H9 (cell line): ENCODE results near the gene IWS1. TPM values are rescaled to one million over a fixed set of nuclear protein-coding genes. Genes with fewer than 3 reads are reported as not detected.

ENCODE experiments used
- DNase-seq: peaks from one replicate; pipeline ENCODE4 v3.0.0-alpha.2; 2017
- H2AFZ ChIP-seq: one replicate; pipeline ENCODE4 v1.6.1; 2013; ENCODE audit warnings: mild to moderate bottlenecking, low read length, control low read depth, moderate library complexity
- H2AK5ac ChIP-seq: 2 replicates; pipeline ENCODE4 v1.6.1; 2013; ENCODE audit warnings: low read length, control low read depth, mixed read lengths; ENCODE audit not compliant: insufficient read length
- H2BK120ac ChIP-seq: one replicate; pipeline ENCODE4 v1.6.1; 2013; ENCODE audit warnings: low read depth, mild to moderate bottlenecking, low read length, control low read depth, inconsistent platforms; ENCODE audit not compliant: poor library complexity, severe bottlenecking
- H2BK12ac ChIP-seq: 2 replicates; pipeline ENCODE4 v1.6.1; 2013; ENCODE audit warnings: low read length, control low read depth, mixed read lengths, low read depth; ENCODE audit not compliant: insufficient read length
- H2BK15ac ChIP-seq: 2 replicates; pipeline ENCODE4 v1.6.1; 2013; ENCODE audit warnings: low read depth, low read length, control low read depth
- H2BK20ac ChIP-seq: one replicate; pipeline ENCODE4 v1.6.1; 2013; ENCODE audit warnings: low read depth, mild to moderate bottlenecking, low read length, control low read depth, inconsistent platforms; ENCODE audit not compliant: poor library complexity, severe bottlenecking
- H2BK5ac ChIP-seq: 2 replicates; pipeline ENCODE4 v1.6.1; 2013; ENCODE audit warnings: low read length, control low read depth, mixed read lengths; ENCODE audit not compliant: insufficient read length
- H3K14ac ChIP-seq: 2 replicates; pipeline ENCODE4 v1.6.1; 2013; ENCODE audit warnings: low read length, control low read depth; ENCODE audit not compliant: insufficient read depth
- H3K18ac ChIP-seq: 2 replicates; pipeline ENCODE4 v1.6.1; 2013; ENCODE audit warnings: low read depth, mild to moderate bottlenecking, mixed read lengths, low read length, control low read depth; ENCODE audit not compliant: insufficient read length
- H3K23ac ChIP-seq: 2 replicates; pipeline ENCODE4 v1.6.1; 2013; ENCODE audit warnings: low read length, control low read depth, mixed read lengths, low read depth; ENCODE audit not compliant: insufficient read length
- H3K23me2 ChIP-seq: 2 replicates; pipeline ENCODE4 v1.6.1; 2013; ENCODE audit warnings: low read depth, mild to moderate bottlenecking, mixed read lengths, low read length, control low read depth; ENCODE audit not compliant: insufficient read length, poor library complexity, severe bottlenecking
- H3K27ac ChIP-seq: 2 replicates; pipeline ENCODE4 v1.5.1; 2013; ENCODE audit warnings: low read length, control low read depth, mixed read lengths, low read depth; ENCODE audit not compliant: insufficient read length
- H3K27me3 ChIP-seq: 2 replicates; pipeline ENCODE4 v1.6.1; 2013; ENCODE audit warnings: low read length, control low read depth, inconsistent platforms; ENCODE audit not compliant: insufficient read depth
- H3K4ac ChIP-seq: 2 replicates; pipeline ENCODE4 v1.6.1; 2013; ENCODE audit warnings: low read depth, mild to moderate bottlenecking, control low read depth, inconsistent platforms, low read length, moderate library complexity
- H3K4me1 ChIP-seq: 2 replicates; pipeline ENCODE4 v1.6.1; 2013; ENCODE audit warnings: low read length, control low read depth, inconsistent platforms; ENCODE audit not compliant: insufficient read depth
- H3K4me2 ChIP-seq: 2 replicates; pipeline ENCODE4 v1.6.1; 2013; ENCODE audit warnings: low read length, control low read depth, mixed read lengths; ENCODE audit not compliant: insufficient read length, insufficient read depth
- H3K56ac ChIP-seq: 2 replicates; pipeline ENCODE4 v1.6.1; 2013; ENCODE audit warnings: low read depth, mild to moderate bottlenecking, mixed read lengths, low read length, control low read depth; ENCODE audit not compliant: insufficient read length
- H3K79me1 ChIP-seq: 2 replicates; pipeline ENCODE4 v1.6.1; 2013; ENCODE audit warnings: low read depth, mild to moderate bottlenecking, moderate library complexity, low read length, control low read depth, inconsistent platforms; ENCODE audit not compliant: insufficient read depth, poor library complexity, severe bottlenecking
- H3K79me2 ChIP-seq: 2 replicates; pipeline ENCODE4 v1.6.1; 2013; ENCODE audit warnings: low read length, control low read depth, inconsistent platforms; ENCODE audit not compliant: insufficient read depth
- H3K9ac ChIP-seq: 2 replicates; pipeline ENCODE4 v1.6.1; 2013; ENCODE audit warnings: low read length, control low read depth, mixed read lengths; ENCODE audit not compliant: insufficient read length; ENCODE audit errors: extremely low read depth
- H3K9me3 ChIP-seq: one replicate; pipeline ENCODE4 v1.6.1; 2013; ENCODE audit warnings: low read depth, low read length, inconsistent platforms; ENCODE audit not compliant: control insufficient read depth
- H3T11ph ChIP-seq: one replicate; pipeline ENCODE4 v1.6.1; 2013; ENCODE audit warnings: mild to moderate bottlenecking, low read length, control low read depth, inconsistent platforms
- H4K20me1 ChIP-seq: one replicate; pipeline ENCODE4 v1.6.1; 2013; ENCODE audit not compliant: control insufficient read depth, insufficient read length, insufficient read depth
- H4K5ac ChIP-seq: 2 replicates; pipeline ENCODE4 v1.6.1; 2013; ENCODE audit warnings: low read depth, mild to moderate bottlenecking, mixed read lengths, low read length, control low read depth; ENCODE audit not compliant: insufficient read length
- H4K8ac ChIP-seq: replicated peaks from 2 replicates; pipeline ENCODE4 v1.6.1; 2013; ENCODE audit warnings: low read length, control low read depth, mixed read lengths, low read depth; ENCODE audit not compliant: insufficient read length
- H4K91ac ChIP-seq: 2 replicates; pipeline ENCODE4 v1.6.1; 2013; ENCODE audit warnings: low read depth, mild to moderate bottlenecking, moderate library complexity, mixed read lengths, low read length, control low read depth; ENCODE audit not compliant: insufficient read length
- H3K27ac Mint-ChIP-seq, 3 experiments: 2 replicates in 2 of 3; 3 replicates in 1 of 3; pipeline ENCODE4 v1.8.0; 2020 to 2021; ENCODE audit warnings: mixed read lengths in 3 of 3, mild to moderate bottlenecking in 1 of 3, moderate library complexity in 1 of 3
- H3K27me3 Mint-ChIP-seq: 2 replicates; pipeline ENCODE4 v1.8.0; 2021; ENCODE audit warnings: low read depth, mild to moderate bottlenecking, moderate library complexity, mixed read lengths
- H3K36me3 Mint-ChIP-seq, 3 experiments: 2 replicates in 2 of 3; 3 replicates in 1 of 3; pipeline ENCODE4 v1.8.0; 2020 to 2021; ENCODE audit warnings: low read depth in 3 of 3, mixed read lengths in 3 of 3; ENCODE audit not compliant: insufficient read depth in 1 of 3
- H3K4me1 Mint-ChIP-seq, 2 experiments: 2 replicates each; pipeline ENCODE4 v1.8.0; 2020; ENCODE audit warnings: mixed read lengths in 2 of 2
- H3K4me3 Mint-ChIP-seq, 2 experiments: 2 replicates in 1 of 2; 3 replicates in 1 of 2; pipeline ENCODE4 v1.8.0; 2020 to 2021; ENCODE audit warnings: mild to moderate bottlenecking in 2 of 2, mixed read lengths in 2 of 2, moderate library complexity in 1 of 2
- H3K9me3 Mint-ChIP-seq, 2 experiments: 2 replicates in 1 of 2; 3 replicates in 1 of 2; pipeline ENCODE4 v1.8.0; 2020; ENCODE audit warnings: mild to moderate bottlenecking in 2 of 2, mixed read lengths in 2 of 2, moderate library complexity in 1 of 2
- WGBS: extraction: QIAGEN DNeasy Blood & Tissue Kit; methylation state at CpG from one replicate; pipeline ENCODE4 v1.1.7; 2013; ENCODE audit warnings: missing lambda C conversion rate, low lambda C conversion rate, mixed read lengths; ENCODE audit not compliant: insufficient read length; ENCODE audit errors: extremely low coverage; 5-methylcytosine and 5-hydroxymethylcytosine counted together
- total RNA-seq: library from RNA; stranded (reverse); gene quantifications from 2 replicates; pipeline ENCODE4 v1.2.1, GENCODE V29; 2021
- TF ChIP-seq, protein P1 (sequence below): fragments of 200-600 bp; sonication (generic); conservative IDR thresholded peaks from 3 replicates; pipeline ENCODE4 v1.8.0; 2021; ENCODE audit warnings: antibody characterized with exemption, mild to moderate bottlenecking

Gene IWS1
- total RNA-seq, 1 experiment from 2014 or later, result 66.2 TPM

DNA sequence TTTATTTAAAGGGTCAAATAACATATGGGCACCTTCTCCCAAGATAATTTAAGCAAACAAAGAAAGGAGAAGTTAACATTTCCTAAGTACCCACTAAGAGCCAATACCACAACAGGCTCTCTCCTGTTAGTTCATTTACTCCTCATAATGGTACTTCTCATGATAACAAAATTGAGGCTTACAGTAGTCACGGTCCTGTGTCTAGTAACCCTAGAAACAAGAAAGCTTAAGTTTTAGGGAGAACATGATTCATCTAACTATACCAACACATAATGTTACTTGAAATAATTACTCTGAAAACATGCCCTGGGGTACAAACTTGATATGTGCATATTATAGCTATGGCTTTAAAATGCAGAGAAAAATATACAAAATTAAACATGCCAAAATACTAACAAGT, 19.8 kb downstream of the IWS1 start:
- Mint-ChIP-seq H3K27me3 (no peaks in the 10 kb centered on the region), H3K4me3 (no peak overlapping the region), H3K36me3 (peaks cover 27 to 45% (median 42%) of the 10 kb centered on the region in 3 experiments; a peak in 6 of 7 replicates), H3K9me3 (no peaks in the 10 kb centered on the region), H3K27ac (no peak overlapping the region), H3K4me1 (peaks cover 0 to 5% of the 10 kb centered on the region in 2 experiments; a peak in 1 of 4 replicates)
- H3K23ac ChIP-seq, result no peak overlapping the region
- H3K14ac ChIP-seq, result no peak overlapping the region
- H3K9me3 ChIP-seq, result no peaks in the 10 kb centered on the region
- no peak overlapping the region for H2BK12ac ChIP-seq
- H3K27ac ChIP-seq, result no peak overlapping the region
- H4K20me1 ChIP-seq, result no peaks in the 10 kb centered on the region
- H3K9ac ChIP-seq, result no peak overlapping the region
- H3K23me2 ChIP-seq, result no peaks in the 10 kb centered on the region
- no peak overlapping the region for H4K8ac ChIP-seq
- no peak overlapping the region for H4K5ac ChIP-seq
- no peak overlapping the region for H4K91ac ChIP-seq
- no peak overlapping the region for H2AK5ac ChIP-seq
- H3T11ph ChIP-seq, result no peak overlapping the region
- no peak overlapping the region for H3K18ac ChIP-seq
- no peak overlapping the region for H2BK5ac ChIP-seq
- H2AFZ ChIP-seq, result no peak overlapping the region
- no peak overlapping the region for H2BK15ac ChIP-seq
- H2BK20ac ChIP-seq, result no peak overlapping the region
- H2BK120ac ChIP-seq, result no peak overlapping the region
- peaks cover 29% of the 10 kb centered on the region for H3K79me2 ChIP-seq
- no peak overlapping the region for H3K4me2 ChIP-seq
- TF ChIP-seq, protein P1, sequence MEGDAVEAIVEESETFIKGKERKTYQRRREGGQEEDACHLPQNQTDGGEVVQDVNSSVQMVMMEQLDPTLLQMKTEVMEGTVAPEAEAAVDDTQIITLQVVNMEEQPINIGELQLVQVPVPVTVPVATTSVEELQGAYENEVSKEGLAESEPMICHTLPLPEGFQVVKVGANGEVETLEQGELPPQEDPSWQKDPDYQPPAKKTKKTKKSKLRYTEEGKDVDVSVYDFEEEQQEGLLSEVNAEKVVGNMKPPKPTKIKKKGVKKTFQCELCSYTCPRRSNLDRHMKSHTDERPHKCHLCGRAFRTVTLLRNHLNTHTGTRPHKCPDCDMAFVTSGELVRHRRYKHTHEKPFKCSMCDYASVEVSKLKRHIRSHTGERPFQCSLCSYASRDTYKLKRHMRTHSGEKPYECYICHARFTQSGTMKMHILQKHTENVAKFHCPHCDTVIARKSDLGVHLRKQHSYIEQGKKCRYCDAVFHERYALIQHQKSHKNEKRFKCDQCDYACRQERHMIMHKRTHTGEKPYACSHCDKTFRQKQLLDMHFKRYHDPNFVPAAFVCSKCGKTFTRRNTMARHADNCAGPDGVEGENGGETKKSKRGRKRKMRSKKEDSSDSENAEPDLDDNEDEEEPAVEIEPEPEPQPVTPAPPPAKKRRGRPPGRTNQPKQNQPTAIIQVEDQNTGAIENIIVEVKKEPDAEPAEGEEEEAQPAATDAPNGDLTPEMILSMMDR, result no peak
- no peaks in the 10 kb centered on the region for H3K27me3 ChIP-seq
- no CpG with 5 or more reads among the region's 1 CpG for WGBS
- H3K4ac ChIP-seq, result no peak overlapping the region
- H3K79me1 ChIP-seq, result peaks cover 2% of the 10 kb centered on the region
- H3K4me1 ChIP-seq, result no peaks in the 10 kb centered on the region
- no peak for DNase-seq
- no peak overlapping the region for H3K56ac ChIP-seq
